NCI-H526 treated with DMSO at 0.1 percent for 48 hours (cell line): Measurements from ENCODE around the gene SPACA7.

Experiments used
- DNase-seq: peaks from one replicate; lab custom pipeline; 2025; lab: John Stamatoyannopoulos, UW

SPACA7 gene

DNA sequence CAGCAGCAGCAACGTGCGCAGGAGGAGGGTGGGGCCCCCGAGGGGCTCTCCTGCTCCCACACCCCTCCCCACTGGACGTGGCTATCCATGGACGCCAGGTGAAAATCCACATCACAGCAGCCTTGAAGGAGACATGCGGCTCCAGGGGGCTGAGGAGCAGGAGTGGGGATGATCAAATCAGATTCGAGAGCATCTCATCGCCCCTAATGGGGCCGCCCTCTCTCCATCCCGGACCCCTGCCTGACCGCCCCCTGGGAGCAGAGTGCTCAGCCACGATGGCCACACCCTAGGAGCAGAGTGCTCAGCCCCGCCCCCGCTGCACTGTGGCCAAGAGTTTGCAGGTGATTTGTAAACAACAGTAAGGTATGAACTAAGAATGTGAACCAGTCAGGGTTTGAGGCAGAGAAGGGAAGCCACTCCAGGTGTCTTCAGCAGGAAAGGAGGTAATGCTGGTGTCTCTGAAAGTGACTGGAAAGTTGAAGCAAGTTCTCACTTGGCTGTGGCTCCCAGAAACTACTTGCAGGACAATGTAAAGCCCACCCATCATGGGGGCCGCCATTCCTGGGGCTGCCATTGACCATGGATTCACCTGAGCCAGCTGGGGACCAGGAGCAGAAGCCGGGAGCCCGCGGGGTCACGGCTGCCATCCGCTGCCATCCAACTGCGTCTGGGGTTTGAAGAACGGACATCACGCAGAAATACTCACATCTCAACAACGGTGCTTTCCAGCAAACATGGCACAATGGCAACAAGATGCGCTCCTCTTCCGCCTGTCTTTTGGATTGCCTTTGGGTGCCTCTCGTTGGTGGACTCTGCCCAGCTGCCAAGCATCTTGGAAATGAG, 71.8 kb downstream of the SPACA7 start:
- peak; percentile 41 for DNase-seq

DNA sequence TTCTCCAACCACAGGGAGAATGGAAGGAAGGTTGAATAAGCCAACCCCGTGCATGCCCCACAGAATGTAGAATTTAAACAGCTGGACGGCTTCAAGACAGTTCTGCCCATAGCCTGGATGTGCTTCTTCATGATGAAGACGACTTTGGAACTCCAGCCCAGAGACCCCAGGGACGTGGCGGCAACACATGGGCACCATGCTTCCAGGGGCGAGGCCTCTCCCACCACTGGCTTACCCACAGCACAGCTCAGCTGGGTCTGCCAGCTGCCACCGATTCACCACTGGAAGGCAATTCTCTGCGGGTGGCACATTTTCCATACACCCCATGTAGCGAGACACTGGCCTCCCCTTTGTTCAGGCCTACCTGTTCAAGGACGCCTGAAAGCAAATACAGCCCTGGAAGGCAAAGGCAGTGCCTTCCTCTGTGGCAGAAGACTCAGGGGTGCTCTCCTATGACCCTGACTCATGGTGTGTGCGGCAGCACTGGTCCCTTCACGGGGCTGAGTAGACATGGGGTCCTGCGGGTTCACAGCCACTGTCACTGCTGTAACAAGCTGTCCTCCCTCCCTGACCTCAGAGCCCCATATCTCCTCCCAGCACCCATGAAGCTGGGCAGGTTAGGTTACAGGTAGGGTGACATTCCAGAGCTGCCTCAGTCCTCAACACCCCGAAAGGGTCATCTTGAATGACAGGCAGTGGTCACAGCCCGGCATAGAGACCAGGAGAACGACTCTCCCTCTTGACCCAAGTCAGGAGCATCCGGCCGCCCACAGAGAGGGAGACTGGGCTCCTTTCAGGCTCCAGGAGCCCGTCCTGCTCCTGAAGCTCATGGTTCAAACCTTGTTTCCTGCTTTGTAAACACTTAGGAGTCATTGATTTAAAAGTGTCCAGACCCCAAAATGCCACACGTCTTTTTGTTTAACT, 72.7 kb downstream of the SPACA7 start:
- DNase-seq: no peak

- no peak for DNase-seq
Measured at GRCh38 chr13:112449545-112449930, 73.4 kb downstream of the SPACA7 start.

DNA sequence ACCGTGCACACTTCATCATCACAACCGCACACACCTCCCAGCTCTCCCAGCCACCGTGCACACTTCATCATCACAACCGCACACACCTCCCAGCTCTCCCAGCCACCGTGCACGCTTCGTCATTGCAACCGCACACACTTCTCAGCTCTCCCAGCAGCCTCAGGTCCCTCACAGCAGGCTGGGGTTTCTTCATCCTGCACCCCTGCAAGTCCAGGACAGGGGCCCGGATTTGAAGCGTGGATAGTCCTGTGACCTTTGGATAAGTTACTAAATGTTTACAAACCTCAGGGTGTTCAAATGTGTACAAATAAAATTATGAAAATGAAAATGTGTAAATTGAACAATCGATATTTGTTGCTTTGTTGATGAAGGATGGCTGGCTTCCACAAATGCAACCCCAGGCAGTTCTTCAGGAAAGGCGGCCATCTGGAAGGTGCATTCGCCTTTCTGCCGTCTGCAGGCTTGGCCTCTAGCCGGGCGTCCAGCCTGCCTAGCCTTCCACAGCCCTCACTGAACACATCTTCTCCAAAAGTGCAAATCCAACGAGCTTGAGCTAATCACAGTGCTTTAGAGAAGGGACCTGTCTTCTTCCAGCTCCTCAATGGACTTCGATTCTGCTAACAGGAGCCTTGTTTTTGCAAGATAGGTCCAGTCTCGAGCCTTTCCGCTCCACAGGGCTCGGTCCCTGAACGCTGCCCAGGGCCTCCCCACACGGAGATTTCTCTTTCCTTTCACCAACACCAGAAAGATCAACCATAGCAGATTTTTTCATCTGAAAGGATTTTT, 74.2 kb downstream of the SPACA7 start:
- DNase-seq: no peak

DNA sequence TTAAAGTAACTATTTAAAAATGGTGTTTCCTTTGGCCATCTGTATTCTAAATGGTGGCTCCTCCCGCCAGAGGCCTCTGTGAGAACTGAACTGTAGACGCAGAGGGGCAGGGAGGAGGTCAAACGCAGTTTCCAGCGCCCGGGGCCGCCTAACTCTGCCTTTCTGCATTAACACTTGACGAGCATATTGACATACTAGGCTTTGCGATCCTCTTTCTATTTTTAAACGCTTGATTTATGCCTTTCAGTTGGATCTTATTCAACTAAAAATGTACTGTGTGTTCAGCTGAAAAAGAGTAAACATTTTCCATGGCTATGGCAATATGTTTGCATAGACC, 74.7 kb downstream of the SPACA7 start:
- peak; percentile 46 for DNase-seq

- no peak for DNase-seq
Measured at GRCh38 chr13:112451512-112452379, 75.6 kb downstream of the SPACA7 start.

DNA sequence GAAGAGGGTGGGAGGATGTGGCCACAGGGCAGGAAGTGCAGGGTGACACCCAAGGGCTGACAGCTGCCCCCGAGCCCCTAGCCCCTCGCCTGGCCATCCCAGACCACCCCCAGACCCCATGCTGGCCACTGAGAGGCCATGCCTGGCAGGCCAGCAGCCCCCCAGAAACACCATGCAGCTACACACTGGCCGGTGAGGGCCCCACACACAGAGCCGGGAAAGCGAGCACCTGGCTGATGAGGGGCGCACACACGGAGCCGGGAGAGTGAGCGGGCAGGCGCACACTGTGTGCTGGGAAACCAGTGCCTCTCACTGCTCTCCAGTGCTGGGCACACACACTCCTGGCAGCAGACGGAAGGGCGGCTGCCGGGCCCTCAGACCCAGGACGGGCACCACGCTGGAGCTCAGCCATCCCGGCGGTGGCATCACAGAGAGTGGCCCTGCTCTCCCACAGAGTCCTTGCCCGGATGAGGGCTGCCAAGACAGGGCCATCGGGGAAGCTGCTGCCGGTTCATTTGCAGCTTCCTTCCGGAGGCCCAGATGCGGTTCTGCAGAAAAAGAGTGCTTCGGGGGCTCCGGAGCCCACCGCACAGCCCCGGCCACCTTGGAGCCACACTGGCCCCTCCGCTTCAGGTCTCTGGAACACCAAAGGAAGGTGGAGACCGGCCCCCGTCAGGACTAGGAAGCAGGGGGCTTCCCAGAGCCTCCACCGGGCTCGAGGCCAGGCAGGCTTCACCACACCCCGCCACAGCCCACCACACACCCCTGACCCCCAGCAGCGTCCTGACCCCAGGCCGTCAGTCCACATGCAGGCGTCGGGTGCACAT, 76.4 kb downstream of the SPACA7 start:
- no peak for DNase-seq

GRCh38 chr13:112453207-112453829, 77.2 kb downstream of the SPACA7 start:
- DNase-seq: no peak

DNA sequence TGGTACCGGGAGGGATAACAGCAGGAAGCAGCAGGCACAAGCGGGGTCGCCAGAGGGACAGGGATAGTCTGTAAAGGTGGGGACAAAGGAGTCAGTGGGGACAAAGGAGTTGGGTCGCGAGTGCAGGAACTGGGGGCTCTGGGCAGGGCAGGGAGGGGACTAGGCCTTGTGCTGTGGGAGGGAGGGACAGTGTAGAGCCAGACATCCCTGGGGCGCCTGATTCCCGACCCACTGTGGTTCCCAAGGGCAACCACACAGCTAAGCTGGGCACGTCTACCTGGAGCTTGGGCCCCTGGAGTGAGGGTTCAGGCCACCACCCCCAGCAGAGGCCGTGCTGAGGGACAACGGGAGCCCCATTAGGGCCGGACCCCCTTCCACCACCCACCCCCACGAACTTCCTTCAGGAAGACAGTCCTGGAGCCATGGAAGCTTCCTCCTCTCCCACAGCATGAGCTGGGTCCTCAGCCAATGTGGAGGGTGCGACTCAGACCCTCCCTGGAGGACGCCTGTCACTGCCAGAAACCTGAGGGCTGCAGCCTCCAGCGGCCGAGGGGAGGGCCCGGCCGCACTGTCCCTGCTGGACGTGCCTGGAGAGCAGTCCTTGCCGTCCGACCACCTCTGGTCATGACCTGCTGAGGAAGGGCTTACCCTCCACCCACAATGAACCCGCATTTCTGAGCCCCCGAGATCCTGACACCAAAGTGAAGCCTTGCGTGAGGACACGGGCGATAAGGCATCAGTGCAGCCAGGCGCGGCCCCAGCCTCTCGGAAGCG, 77.9 kb downstream of the SPACA7 start:
- no peak for DNase-seq

- no peak for DNase-seq
Measured at GRCh38 chr13:112454648-112455334, 78.6 kb downstream of the SPACA7 start.

- no peak for DNase-seq
Measured at GRCh38 chr13:112455476-112456059, 79.4 kb downstream of the SPACA7 start.

DNA sequence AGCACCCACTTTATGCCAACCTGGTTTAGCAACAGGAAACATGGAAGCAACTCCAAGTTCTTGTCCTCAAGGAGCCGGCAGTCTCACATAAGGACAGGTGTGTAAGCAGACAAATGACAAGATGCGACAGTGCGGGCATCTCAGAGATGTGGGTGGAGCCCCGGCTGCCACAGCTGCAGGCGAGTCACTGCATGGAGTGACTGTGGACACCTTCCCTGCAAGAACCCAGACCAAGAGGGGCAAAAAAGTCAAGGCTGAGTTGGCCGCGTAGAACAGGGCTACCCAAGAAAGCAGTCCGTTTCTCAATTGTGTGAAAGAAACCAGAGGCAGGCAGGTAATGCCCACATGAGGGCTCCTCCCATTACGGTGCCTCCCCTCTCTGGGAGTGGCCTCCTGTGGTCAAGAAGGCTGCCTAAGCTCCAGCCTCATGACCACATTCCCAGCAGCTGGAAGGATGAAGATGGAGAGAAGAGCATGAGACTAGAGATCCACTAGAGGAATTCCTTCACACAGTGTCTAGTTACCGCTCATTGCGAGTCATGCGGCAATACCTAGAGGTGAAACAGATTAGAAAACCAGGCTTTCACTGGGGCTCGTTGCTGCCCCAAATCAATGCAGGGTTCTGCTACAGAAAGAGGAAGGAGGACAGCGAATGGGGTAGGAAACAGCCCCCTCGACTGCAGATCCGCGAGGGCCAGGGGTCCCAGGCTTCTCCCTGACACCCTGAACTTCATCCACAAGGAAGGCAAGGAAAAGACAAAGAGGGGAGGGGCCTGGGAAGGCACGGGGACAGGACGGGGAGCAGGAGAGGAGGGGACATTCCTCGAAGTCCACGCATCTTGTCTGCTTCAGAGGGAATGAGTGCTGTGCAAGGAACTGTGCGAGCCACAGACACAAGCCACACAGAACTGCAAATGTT, 80.2 kb downstream of the SPACA7 start:
- DNase-seq: no peak

- no peak for DNase-seq
Measured at GRCh38 chr13:112457081-112457480, 80.9 kb downstream of the SPACA7 start.

GRCh38 chr13:112457485-112457884, 81.3 kb downstream of the SPACA7 start:
- no peak for DNase-seq

DNA sequence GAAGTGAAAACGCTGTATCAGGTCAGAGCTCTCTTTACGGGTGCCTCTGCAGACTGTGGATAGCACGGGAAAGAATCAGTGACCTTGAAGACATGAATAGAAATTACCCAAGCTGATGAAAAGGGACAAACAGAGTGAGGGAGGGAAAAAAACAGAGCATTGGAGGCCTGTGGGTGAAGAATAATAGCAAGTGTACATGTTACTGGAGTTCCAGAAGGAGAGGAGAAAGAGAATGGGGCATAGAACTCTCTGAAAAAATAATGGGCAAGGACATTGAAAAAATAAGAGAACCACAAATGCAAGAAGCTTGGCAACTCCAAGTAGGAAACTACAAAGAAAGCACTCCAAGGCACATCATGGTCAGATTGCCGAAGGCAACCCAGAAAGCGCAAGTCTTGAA, 86.3 kb downstream of the SPACA7 start:
- DNase-seq: no peak

- DNase-seq: no peak
Measured at GRCh38 chr13:112464720-112465119, 88.6 kb downstream of the SPACA7 start.
